Measurements from ENCODE around the gene OAT.

The OAT gene

DNA sequence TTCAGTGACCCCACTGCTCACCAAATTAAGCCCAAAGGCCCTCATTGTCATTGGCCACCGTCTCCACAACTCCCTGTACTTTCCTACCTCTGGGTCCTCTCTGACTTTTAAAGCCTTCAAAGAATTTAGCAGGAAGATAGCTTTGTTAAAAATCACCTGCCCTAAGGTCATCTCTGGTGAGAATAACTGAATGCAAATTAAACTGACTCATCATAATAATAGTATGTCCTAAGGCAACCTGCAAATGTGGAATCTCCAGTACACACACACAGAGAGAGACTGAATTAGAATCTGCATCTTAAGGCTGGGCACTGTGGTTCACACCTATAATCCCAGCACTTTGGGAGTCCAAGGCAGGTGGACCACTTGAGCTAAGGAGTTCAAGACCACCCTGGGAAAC, 24.1 kb downstream of the OAT start:
- no peak for DNase-seq

DNA sequence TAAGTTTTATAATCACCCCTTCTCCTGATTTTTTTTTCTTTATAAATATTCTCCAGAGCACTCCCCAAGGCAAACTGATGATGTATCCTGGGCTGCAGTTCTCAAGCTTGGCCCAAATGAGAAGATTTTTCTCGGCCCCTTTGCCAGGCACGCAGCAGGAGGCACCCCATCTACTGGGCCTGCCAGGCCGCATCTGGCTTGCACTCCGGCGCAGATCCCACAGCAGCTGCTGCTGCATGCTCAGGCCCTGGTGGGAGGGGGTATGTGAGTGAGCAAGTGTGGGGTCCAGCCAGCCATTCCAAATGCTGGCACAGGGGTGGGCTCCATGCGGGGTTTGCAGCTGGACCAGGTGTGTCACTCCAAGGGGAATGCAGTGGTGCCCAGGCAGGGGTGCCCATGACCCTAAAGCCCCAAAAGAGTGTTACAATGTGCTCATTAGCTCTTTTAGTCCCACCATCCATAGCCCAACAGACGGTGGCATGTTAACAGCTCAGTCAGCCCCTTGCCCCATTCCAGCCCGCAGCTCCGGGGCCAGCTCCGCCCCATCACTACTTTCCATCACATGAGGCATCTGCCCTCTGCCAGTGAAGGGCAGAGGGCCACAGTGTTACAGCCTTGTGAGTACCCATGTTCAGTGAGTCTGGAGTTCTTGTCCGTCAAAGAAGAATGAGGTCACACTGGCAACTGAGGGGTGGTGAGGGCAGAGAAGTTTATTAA, 25.9 kb downstream of the OAT start:
- no peak for DNase-seq

DNA sequence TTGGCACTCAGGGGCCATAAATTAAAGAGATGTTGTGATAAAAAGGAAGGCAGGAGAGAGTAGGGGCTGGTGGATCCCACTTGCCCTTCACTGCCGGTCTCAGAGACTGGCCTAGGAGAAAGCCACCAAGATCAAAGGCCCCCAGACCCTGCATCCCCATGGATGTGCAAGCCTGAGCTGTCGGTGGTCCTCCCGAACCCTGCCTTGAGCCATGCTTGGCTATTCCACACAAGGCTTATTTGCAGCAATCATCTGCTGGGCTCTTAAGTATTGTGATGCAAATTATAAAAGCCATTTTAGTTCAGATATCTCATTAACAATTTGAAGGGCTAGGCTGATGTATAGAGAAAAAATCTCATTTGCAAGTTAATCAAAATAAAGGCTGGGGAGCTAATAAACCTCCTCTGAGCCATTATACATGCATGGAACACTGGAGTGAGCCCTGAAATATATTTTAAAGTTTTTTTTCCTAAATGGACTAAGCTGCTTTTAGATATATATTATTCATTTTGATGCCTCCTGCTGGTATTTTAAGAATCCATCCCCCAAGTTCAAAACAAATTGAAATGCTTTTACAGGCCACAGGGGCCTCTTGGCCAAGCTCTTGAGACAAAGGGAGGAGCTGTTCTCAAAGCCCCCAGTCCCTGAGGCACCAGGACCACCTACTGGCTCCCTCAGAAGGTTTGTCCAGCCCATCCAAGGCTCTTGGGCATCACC, 28.1 kb downstream of the OAT start:
- no peak for DNase-seq

DNA sequence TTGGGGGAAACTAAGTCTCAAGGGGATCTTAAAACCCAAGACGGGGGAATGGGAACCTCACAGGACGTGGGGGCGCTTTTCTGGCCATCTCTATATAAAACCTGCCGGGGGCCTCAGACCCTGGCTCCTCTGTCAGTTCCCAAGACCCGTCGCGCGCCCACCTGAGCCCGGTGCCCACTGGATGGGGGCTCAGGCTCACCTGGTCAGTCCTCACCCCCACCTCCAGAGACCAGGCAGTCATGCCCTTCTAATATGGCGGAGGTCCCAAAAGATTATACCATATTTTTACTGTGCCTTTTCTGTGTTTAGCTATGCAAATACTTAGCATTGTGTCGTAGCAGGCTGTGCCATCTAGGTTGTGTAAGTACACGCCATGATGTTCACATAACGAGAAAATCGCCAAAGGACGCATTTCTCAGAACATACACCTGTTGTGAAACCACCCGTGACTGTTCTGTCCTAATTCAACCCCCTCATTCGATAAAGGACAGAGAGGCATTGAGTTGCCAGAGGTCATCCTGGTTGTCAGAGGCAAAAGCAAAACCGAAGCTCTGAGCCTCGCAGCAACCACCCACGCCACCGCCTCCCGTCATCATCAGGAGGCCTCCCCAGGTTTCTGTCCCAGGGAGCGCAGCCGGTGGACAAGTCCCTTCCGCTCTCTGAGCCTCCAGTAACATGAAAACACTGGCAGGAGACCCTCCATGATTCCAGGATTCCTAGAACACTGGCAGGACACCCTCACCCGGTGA, 28.9 kb downstream of the OAT start:
- no peak for DNase-seq

DNA sequence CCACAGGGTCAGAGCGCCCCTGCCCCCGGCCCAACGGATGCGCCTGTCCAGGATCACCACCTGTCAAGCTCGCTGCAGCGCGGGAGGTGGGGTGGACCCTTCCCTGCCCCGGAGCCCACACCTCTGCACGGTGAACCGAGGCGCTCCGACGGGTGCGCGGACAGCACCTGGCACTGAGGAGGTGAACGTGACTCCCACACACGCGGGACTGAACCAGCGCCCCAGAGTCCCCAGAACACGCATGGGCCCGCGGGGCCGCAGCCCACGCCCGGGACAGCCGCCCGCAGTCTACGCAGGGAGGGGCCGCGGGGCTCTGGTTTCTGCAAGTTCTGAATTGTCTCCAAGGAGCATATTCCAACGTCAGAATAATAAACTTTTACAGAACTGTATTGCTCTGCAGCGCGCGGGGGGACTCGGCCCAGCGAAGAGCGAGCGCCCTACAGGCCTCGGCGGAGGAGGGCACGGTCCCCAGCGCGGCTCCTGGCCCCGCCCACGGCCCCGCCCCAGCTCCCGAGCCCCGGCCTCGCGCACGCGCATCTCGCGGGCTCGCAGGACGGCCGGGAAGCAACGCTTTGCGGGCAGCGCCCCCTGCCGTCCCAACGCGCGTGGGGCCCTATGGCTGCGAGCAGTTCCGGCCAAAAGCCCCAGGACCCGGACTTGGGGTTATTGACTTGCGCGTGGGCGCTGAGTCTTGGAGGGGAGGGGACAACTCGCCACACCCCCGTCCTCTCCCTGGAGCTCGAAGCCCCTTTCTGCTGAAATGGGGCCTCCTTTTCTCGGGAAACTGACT, 29.7 kb downstream of the OAT start:
- peak; percentile 48 to 72 for DNase-seq

DNA sequence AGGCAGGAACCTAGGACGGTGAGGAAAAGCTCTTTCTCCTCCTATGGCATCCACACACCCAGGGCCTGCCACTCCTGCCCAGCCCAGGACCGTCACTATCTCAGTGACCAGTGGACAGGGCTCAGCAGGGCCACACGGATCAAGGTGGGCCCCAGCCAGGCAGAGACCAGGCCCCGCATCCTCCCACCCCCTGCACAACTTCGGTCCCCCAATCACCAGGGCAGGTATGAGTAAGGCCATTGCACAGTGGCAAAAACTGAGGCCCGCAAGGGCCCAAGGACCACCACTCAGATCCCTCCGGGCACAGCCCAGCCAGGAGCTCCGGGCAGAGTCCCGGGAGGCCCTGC, 30.3 kb downstream of the OAT start:
- DNase-seq, result no peak

DNA sequence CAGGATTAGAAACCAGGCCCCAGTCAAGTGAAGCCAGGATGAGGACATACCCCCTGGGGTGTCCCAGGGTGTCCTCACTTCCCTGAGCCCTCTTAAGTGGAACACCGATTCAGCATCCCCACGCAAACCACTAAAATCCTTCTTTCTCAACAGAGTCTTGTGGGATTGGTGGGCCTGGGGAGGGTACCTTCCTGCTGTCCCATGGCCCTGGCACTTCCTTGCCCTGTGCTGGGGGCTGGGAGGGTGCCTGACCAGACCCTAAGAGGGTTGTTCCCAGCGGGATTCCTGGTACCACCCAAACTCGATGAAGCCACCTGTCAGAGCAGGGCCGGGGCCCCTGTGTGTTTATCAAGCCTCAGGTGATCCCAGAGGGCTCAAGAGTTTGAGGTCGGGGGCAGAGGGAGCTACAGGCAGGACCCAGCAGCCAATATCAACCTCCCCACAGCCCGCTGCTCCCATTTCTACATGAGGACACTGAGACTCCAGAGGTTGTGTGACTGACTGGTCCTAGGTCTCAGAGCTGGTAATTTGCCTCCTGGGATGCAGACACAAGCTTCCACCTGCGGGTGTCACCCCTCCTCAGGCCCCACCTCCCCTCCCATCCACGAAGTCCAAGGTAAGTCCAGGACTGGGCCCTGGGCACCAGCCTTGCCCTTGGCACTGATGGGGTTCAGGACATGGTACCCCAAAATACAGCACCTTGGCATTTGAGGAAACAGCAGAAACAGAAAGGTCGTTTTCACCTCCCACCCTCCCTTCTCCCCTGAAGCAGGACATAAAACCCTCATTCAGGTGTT, 31.4 kb downstream of the OAT start:
- no peak for DNase-seq

DNA sequence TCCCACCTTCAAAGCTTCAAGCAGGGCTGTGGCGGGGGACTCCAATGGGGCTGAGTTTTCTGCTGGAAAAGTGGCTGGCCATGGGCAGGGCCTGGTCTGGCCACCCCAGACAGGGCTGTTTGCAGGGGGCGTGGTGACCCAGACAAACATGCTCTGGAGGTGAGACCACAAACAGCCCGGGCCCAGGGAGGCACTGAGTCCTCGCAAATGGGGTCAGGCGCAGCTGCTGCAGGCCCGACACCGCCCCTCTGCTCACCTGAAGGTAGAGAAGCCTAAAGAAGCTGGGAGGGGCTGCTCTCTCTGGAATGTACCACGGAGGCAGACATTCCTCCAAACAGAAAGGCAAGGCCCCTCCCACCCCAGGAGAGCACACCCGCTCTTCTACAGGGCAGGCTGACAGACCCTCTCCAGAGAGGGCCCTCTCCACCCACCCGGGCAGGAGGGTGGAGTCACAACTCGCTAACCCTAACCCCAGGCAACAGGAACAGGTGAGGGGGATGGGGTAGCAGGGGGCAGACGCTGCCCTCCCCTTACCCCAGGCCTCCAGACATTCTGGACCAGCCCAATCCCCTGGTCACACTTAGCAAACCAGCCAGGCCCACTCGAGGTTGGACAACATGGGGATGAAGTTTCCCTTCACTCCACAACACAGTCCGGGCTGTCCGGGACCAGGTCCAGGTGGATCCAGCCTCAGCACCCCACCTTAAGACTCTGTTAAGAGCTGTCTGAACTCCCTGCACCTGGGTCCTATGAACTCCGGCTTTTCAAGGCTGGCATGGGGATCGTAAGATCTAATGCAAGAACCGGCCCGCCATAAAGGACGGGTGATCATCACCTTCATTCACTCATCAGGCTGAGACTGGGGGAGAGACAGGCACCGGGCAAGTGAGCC, 32.3 kb downstream of the OAT start:
- no peak for DNase-seq

DNA sequence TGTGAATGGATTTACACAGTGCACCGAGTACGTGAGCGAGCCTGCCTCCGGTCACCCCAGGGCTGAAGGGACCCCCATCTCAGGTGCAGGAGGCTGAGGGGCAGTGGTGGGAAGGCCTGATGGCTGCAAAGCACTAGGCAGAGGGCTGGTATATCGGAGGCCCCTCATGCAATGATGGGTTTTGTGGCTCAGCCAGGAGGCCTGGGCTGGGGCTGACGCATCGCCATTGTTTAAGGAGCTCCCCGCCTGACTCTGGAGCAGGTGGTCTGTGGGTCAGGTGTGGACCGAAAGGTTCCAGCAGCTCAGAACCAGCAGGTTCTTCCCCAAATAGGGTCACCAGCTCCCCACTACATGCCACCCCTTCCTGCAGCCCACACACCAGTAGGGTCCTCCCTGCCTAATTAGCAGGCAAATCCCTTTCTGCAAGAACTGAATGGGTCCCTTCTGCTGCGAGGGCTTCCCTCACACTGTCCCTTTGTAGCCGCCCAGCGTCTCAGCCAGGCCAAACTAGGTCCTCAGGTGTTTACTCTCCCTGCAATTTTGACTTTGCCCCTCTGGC, 33.0 kb downstream of the OAT start:
- no peak for DNase-seq

DNA sequence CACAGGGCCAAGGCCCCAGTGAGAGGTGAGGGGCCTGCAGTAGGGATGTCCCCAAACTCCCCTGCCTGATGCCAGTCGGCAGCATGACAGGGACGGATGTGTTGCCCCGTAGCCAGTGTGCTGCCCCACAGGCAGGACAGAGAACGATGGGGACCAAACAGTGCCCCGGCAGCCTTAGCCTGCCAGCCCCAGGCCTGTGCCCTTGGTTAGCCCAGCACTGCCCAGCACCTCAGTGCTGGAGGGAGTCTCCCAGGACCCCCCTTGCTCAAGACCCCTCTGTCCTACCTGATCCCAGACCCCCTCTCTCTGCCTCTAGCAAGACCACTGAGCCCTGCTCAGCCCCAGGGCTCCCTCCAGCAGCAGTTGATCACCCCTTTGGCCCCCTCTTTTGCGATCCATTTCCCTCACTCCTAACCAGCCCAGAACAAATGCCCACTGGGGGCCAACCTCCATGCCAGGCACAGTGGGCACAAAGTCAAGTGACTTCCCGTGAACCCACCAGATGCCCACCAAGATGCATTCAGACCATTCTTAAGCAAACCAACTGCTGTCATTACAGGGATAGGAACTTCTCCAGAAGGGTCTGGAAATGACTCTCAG, 34.0 kb downstream of the OAT start:
- no peak for DNase-seq

DNA sequence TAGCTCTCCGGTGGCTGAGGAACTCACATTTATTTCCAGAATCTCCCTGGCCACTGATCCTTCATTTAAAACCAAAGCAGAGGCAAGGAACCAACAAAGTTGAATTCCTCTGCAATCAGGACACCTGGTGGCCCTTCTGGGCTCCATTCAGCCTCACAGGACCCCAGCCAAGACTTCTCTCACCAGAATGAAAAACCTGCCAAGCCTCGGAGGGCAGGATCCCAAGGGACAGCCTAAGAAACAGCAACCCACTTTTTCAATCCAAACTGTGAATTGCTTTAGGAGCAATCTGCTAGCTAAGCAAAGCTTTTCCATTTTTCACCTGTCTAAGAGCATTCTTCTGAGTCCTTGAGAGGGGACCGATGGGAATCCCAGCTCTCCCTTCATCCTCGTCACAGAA, 34.6 kb downstream of the OAT start:
- DNase-seq, result no peak

DNA sequence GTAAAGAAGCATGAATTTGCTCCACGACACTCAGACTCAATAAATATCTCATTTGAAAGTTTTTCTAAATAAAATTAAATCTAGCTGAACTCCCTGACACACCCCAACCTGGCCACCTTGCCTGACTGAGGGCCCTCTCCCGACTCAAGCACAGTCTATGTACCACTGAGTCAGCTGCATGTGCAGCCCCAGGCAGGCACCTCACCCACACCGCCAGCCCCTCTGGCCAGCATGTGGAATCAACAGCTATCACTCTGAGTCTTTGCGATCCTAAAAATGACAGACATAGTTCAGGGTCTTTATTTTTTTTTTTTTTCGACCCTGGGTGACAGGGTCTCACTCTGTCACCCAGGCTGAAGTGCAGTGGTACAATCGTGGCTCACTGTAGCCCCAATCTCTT, 35.2 kb downstream of the OAT start:
- no peak for DNase-seq

DNA sequence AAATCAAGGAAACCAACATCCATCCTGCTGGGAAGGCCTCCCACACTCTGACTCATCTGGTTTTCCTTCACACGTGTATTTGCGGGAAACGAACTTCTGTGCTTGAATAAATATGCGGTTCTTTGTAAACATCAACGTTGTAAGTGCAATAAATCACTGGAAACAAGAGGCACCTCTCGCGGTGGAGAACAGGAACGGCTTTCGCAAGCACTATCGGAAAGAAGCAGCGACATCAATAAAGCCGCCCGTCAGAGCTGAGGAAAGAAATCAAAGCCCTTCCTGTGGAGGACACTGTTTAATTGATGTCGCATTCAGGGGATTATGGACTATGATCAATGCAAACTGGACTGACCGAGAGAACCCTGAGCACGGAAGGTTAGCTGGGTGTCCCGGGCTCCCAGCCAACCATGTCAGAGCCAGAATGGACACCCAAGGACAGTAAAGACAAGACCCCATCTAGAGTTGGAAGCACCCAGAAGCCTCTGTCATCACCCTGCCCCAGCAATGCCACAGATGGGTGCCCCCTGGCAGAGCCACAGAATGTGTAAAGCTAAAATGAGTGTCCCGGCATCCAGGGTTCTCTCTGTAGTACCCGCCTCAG, 37.6 kb downstream of the OAT start:
- no peak for DNase-seq

DNA sequence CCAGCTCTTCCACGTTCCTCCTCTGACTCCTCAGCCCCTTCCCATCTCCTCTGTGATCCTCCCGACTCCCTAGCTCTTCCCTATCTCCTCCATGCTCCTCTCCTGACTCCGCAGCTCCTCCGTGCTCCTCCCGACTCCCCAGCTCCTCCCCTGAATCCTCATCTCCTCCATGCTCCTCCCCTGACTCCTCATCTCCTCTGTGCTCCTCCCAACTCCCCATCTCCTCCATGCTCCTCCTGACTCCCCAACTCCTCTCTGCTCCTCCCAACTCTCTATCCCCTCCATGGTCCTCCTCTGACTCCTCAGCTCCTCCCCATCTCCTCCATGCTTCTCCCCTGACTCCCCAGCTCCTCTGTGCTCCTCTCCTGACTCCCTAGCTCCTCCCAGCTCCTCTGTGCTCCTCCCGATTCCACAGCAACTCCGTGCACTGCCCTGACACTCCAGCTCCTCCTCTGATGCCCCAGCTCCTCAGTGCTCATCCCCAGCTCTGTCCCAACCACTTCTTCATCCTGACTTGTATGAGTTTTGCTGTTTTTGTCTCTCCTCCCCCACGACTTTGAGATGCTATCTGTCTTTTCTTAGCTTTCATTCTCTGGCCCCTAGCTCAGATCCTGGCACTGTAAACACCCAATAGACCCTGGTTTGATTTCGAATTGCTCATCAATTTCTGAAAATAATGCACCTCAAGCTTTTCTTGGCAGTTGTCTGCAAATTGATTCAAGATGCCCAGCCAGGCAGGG, 38.3 kb downstream of the OAT start:
- DNase-seq, result no peak

DNA sequence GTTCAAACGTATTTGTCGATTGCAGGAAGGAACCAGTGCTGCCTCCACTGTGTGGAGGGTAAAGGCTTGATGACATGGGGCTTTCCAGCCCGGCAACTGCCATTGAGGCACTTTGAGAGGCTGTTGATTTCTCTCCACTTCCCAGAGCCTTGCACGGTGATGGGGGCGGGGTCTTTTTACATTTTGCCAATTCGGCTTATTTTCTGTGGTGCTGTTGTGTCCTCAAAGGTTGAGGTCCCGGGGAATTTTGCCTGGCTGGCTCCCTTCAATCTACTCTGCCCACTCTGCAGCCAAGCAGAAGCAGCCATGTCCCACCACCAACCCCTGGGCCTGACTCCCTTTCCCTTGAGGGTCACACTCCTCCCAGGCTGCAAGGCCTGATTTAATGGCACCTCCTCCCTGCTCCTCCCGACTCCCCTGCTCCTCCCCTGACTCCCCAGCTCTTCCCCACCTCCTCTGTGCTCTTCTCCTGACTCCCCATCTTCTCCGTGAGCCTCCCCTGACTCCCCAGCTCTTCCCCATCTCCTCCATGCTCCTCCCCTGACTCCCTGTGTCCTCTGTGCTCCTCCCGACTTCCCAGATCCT, 39.0 kb downstream of the OAT start:
- DNase-seq, result no peak

DNA sequence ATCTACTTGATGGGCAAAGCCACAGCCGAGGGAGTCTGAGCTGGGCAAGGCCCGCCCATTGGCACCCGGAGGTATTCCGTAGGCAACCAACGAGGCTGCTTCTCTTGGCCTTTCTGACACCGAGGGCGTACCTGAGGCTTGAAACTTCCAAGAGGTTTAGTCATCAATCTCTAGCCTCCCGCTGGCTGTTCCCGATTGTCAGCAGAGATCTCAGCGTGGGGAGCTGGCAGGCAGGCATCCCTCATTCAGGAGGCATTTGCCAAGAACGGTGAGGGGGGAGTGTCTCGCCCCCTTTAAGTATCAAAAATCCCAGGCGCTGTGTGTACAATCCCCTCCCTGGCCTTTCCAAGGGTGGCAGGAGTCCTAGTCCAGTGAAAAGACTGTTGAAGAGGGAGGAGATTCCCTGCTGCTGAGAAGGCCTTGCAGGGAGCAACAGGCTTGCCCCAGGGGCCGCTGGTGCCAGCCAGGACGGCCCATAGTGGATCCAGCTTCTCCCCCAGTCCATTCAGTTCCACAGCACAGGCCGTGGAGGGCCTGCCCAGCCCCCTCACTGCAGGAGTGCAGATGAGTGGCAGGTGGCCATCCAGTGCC, 39.7 kb downstream of the OAT start:
- no peak for DNase-seq

DNA sequence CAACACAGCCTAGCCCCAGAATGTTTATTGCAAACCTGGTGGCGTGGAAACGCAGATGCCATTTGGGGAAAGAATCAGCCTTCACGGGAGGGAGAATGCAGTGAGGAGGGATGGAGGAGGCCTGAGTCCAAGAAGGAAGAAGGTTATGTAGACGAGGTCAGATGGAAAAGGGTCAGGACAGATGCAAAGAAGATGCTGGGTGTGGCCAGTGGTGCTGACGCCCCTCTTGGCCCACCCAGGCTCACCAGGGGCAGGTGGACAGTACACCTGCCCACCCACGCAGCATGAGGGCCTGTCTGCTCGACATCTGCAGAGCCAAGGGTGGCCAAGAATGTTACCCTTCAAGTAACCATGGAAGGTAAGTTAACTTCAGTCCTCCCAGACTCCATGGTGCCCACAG, 40.5 kb downstream of the OAT start:
- DNase-seq, result no peak

DNA sequence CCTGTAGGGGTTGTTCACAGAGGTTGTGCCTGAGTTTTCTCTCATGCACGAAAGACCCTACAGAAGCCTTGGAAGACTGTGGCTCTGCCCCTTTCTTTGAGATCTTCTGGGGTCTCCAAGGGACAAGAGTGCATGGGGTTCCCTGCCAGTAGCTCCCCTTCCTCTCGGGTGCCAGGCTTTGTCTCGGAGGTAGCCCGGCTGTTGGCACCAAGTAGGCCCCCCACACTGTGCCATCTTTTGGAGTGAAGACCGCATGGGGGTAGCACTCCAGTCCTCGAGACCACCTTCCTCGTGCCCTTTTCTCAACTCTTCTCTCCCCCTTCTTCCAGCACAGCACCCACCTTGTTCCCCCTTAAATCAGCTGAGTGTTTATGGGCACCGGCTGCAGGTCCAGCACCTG, 41.6 kb downstream of the OAT start:
- DNase-seq, result no peak

DNA sequence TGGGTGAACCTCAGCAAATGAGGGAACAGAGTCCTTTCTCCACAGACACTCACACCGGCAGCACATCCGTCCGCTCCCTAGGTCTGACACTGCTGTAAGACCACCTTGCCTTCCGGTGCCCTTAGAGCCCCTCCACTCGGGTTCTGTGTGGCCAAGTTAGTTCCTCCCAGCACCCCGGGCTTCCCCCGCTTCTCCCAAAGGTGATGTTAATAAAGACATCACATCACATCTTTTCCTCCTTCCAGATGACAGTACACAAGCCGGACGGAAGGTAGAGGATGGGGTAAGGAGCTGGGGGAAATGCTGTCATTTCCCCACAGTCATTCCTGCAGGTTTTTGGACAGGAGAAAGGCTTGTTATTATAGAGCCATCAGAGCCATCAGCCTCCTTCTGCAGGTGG, 42.3 kb downstream of the OAT start:
- DNase-seq, result no peak
